ENCODE measurements around the gene ZNF548. TPM values are rescaled to one million over a fixed set of nuclear protein-coding genes. Genes with fewer than 3 reads are reported as not detected.

Gene ZNF548
- total RNA-seq, 1 experiment from 2014 or later: 13.0 TPM

GRCh38 chr19:57441979-57442752 lies 52.5 kb downstream of the ZNF548 start:
- H2AFZ ChIP-seq (ENCODE audit: low read length): no peak overlapping the region
- H3K56ac ChIP-seq (ENCODE audit: insufficient read length, low read depth, low read length): no peak overlapping the region
- no peak overlapping the region for H4K8ac ChIP-seq (replicated peaks; ENCODE audit: insufficient read length, low read depth, low read length)
- TF ChIP-seq CTCF (conservative IDR thresholded peaks at IDR 0.05): no peak
- Mint-ChIP-seq H3K36me3 (ENCODE audit: insufficient read depth in 1 of 3, low read depth in 3 of 3) (peaks cover 48 to 65% (median 52%) of the 10 kb centered on the region in 3 experiments), H3K27me3 (ENCODE audit: low read depth) (no peaks in the 10 kb centered on the region), H3K27ac (peak overlapping the region in 1 of 3 experiments; percentile 47; a peak in 2 of 7 replicates), H3K9me3 (peaks cover 0 to 25% of the 10 kb centered on the region in 2 experiments; a peak in 3 of 5 replicates), H3K4me1 (peaks cover 0 to 5% of the 10 kb centered on the region in 2 experiments; a peak in 2 of 4 replicates), H3K4me3 (no peak overlapping the region)
- DNase-seq: no peak
- H3K4ac ChIP-seq (ENCODE audit: low read depth, low read length): no peak overlapping the region
- H3K4me1 ChIP-seq (ENCODE audit: insufficient read depth, low read length): no peaks in the 10 kb centered on the region
- no peak overlapping the region for H3K9ac ChIP-seq (ENCODE audit: extremely low read depth, insufficient read length, low read length)
- no peak overlapping the region for H3K27ac ChIP-seq (ENCODE audit: insufficient read length, low read depth, low read length)
- H2BK5ac ChIP-seq (ENCODE audit: insufficient read length, low read length): no peak overlapping the region
- H2BK120ac ChIP-seq (ENCODE audit: low read depth, low read length, poor library complexity, severe bottlenecking): no peak overlapping the region
- WGBS (ENCODE audit: extremely low coverage, insufficient read length, low lambda C conversion rate): no CpG with 5 or more reads among the region's 7 CpGs
- H2BK15ac ChIP-seq (ENCODE audit: low read depth, low read length): no peak overlapping the region
- H2BK20ac ChIP-seq (ENCODE audit: low read depth, low read length, poor library complexity, severe bottlenecking): no peak overlapping the region
- no peak overlapping the region for H4K91ac ChIP-seq (ENCODE audit: insufficient read length, low read depth, low read length)
- no peaks in the 10 kb centered on the region for H3K23me2 ChIP-seq (ENCODE audit: insufficient read length, low read depth, low read length, poor library complexity, severe bottlenecking)
- no peak overlapping the region for H3K23ac ChIP-seq (ENCODE audit: insufficient read length, low read depth, low read length)
- no peak overlapping the region for H3K4me2 ChIP-seq (ENCODE audit: insufficient read depth, insufficient read length, low read length)
- no peak overlapping the region for H3K18ac ChIP-seq (ENCODE audit: insufficient read length, low read depth, low read length)
- no peaks in the 10 kb centered on the region for H3K27me3 ChIP-seq (ENCODE audit: insufficient read depth, low read length)
- no peak overlapping the region for H3T11ph ChIP-seq (ENCODE audit: low read length)
- H4K20me1 ChIP-seq (ENCODE audit: control insufficient read depth, insufficient read depth, insufficient read length): no peaks in the 10 kb centered on the region
- H2AK5ac ChIP-seq (ENCODE audit: insufficient read length, low read length): no peak overlapping the region
- no peak overlapping the region for H4K5ac ChIP-seq (ENCODE audit: insufficient read length, low read depth, low read length)
- H3K9me3 ChIP-seq (ENCODE audit: control insufficient read depth, low read depth, low read length): no peaks in the 10 kb centered on the region
- peaks cover 30% of the 10 kb centered on the region for H3K79me2 ChIP-seq (ENCODE audit: insufficient read depth, low read length)
- H2BK12ac ChIP-seq (ENCODE audit: insufficient read length, low read depth, low read length): no peak overlapping the region
- H3K79me1 ChIP-seq (ENCODE audit: insufficient read depth, low read depth, low read length, poor library complexity, severe bottlenecking): peaks cover 5% of the 10 kb centered on the region
- no peak overlapping the region for H3K14ac ChIP-seq (ENCODE audit: insufficient read depth, low read length)
